HG02870 (cell line): ENCODE results near the gene GREB1.

Source experiments
- ATAC-seq: cut with Tn5 transposase; IDR thresholded peaks from one replicate; pipeline ENCODE4 v1.9.1; 2021; ENCODE audit warnings: mild to moderate bottlenecking, moderate library complexity; ENCODE audit not compliant: unreplicated experiment

Gene GREB1

DNA sequence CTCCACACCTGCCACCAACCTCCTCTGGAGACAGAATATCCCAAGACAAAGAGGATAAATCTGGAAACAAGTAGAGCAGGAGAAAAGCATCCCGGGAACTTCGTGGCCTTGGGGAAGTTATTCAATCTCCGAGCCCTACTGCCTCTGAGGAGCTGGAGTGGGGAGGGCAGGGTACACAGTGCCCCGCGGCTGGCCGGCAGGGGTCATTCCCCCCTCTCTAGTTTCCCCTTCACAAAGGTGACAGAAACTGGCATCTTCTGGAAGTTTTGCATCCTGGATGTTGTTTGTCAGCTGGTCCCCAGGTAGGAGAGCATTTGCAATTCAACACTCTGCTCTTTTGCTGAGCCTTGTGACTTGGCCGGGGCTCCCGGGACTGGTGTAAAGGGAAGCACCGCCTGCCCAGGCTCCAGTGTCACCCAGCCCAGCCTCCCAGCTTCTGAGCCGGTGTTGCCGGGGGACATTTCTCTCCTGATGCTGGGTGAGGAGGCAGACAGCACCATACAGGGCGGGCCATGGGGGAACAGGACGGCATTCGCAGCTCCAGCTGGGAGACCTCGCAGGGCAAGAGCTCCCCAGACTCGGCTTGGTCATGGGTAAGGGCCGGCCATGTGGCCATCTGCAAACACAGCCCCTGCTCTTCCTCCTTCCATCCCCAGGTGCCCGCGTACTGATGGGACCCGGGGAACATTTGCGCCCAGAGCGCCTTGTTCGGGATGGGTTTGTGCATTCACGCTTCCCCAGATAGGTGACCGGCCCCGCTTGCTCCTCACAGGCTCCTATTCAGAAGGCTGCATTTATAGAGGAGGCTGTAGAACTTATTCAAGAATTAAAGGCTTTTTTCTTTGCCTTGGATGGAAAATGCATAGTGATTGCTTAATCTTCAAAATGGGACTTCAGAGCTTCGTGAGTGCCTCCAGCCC, 143.6 kb downstream of the GREB1 start:
- no peak for ATAC-seq

DNA sequence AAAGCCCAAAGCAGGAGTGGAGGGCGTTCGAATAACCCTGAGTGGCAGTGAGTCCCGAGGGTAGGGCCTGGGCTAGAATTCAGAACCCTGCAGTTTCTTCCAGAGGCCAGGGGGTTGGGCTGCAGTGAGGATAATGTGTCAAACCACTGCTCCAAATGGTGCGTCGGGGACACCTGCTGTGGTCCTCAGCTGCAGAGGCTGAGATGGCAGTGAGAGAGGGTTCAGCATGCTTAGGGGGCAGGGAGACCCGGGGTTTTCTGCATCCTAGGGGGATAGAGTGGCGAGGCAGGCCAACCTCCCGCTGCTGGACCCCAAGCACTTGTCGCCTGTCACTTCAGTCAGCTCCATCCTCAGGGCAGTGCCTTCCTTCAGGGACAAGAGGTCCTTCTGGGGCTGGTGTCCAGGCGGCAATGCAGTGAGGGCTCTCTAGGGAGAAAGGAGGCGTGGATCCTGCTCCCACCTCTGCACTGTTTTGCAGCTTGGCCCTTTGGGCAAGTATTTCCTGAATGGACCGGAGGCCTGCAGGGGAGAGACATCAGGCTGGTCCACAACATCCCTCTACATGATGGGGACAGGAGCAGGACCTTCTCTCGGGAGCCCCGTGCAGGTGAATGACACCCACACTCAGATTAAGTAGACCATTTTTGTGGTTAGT, 144.6 kb downstream of the GREB1 start:
- ATAC-seq: no peak

DNA sequence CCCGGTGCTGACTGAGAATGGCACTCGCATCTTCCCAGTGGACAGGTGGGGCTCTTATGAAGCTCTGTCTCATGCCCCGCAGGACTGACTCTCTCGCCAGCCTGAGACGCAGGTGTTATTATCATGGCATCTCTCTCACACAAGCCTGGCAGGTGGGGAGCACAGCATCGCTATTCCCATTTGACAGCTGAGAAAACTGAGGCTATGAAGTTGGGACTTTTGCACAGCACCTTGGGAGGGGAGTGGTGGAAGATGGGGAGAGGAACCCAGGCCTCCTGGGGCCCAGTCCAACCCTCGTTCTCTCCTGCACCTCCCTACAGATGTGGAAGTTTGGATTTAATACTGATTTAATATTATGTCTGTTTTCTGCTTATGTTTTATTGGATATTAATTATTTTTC, 145.2 kb downstream of the GREB1 start:
- no peak for ATAC-seq

DNA sequence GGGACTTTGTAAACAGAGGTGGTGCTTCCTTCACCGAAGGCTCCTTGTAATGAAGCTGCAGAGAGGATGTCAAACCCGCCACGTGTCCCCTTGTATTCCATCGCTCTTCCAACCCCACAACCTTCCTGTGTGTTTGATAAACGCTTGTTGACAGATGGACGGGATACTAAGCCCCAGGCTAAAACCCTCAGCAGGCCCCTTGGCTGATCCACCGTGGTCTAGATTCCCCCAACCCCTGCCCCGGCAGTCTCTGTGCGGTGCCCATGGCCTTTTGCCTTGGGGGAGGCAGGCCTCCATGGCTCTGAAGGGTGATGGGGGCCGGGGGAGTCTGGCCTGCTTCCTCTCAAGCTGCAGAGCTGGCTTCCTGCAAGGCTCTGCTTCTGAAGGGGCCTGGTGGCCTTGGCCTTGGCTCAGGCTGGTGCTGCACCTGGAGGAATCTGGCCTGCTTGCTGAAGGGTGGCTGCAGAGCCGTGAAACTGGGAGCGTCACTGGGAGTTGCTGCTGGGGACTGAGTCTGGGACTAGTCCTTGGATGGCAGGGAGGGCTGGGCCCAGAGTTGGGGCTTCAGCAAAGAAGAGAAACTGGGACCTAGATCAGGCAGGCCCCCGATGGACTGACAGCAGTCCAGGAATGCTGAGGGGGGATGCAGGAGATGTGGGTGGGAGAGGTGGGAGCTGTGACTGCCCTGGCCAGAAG, 145.8 kb downstream of the GREB1 start:
- no peak for ATAC-seq

DNA sequence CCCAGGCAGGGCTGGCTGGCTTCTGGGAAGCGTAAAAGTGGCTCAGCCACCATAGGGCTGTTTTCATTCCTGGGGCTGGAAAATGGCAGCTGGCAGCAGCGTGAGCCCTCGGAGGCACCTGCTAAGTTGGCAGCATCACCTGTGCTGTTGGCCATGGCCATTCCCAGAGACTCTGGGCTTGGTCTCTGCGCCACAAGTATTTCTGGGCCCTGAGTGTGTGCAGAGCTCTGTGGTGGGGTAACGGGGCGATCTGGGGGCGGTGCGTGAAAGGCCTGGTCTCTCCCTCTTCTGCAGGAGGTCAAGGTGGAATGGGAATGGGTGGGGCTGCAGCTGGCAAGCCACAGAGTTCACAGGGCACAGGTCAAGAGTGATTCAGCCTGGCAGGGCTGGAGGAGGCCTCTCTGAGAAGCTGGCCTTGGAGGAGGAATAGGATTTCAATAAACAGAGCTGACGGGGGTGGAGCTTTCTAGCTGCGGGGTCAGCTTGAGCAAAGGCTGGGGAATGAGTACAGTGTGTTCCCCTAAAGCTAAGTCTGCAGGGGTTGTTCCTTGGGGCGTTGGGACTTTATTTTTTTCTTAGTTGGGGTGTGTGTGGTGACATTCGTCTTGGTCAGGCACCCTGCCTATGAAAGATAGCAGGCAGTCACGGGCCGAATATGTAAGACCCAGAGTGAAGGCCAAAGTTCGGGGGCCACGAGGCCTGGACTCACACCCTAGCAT, 146.5 kb downstream of the GREB1 start:
- no peak for ATAC-seq

DNA sequence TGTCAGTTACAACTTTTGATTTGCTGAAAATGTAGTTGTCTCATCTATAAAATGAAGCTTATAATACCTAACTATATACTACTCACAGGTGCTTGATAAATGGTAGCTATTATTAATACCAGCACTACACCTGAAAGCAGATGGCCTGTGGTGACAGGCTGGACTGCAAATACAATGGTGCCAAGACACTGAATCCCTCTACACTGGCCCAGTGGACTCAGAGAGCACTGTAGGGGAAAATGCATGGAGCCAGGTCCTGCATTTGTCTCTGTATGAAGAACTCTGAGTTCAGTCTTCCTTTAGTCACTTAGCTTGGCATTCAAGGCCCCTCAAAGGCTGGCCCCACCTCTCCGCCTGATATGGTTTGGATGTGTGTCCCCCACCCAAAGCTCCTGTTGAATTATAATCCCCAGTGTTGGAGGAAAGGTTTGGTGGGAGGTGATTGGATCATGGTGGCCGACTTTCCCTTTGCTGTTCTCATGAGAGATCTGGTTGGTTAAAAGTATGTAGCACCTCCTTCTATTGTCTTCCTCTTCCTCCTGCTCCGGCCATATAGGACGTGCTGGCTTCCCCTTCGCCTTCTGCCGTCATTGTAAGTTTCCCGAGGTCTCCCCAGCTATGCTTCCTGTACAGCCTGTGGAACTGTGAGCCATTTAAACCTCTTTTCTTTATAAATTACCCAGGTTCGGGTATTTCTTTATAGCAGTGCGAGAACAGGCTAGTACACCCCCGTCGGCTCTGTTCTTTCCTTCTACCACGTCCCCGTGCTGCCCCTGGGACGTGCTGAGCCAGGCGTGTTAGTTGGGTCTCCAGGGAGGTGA, 147.3 kb downstream of the GREB1 start:
- no peak for ATAC-seq

DNA sequence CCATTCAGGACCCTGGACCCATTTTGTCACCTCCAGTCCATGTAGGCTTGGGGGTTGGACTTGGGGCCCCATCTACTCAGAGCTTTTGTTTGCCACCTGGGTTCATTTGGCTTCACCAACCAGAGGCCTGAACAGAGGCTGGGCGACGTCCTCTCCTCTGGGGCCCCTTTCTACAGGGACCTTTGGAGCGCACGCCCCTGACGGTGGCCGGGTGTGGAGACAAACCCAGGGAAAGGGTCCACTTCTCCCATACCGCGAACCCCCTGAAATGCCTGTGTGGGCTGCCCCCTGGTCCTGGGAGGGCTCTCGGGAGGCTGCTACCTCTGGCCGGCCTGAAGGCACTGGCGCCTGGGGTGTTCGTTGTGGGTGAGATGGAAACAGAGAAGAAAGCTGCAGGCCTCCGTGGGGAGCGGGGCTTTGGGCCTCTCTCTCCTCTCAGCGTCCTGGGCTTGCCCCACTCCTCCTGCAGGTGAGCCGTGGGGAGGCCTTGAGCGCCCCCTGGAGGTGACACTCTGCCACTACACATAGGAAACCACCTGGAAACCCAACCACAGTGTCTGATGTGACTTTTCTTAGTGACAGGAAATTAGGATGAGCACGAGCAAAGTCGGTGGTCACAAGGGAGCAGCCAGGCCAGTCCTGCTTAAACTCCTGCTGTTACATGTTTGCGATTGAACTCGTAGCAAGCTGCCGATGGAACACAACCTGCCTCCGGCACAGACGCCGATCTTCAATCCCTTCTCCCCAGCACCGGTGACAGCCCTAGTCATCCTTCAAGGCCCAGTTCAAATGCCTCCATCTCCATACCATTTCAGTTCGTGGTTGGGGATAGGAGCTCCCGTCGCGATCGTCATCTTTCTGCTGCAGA, 148.1 kb downstream of the GREB1 start:
- no peak for ATAC-seq

DNA sequence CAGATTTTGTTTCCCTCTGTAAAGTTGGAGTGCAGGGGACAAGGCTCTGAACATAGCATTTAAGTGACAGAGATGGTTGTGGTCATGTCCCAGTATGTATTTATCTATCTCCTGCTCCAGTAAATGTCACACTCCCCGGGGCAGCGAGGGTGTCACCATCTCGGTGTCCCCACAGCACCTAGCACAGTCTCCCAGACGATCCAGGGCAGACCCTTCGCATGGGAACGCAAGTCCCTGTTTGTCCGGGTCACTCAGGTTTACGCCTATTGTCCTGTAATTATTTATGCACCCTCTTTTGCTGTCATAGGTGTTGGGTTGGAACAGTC, 148.7 kb downstream of the GREB1 start:
- no peak for ATAC-seq

DNA sequence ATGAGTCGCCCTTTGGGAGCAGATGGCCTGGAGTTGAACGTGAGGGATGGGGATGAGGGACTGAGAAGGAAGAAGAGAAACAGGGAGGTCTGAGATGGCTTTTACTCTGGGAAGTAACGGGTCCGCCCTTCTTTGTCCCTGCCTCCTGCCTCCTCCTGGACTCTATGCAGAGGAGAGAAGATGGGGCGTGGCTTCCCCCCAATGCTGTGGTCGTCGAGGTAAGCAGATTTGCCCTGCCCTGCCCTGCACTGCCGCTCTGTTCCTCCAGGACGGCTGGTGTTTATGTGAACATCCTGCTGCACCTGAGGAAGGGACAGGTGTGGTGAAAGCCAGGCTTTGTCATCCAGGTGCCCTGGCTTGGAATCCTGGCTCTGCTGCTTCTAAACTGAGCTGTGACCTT, 149.6 kb downstream of the GREB1 start:
- ATAC-seq: no peak

DNA sequence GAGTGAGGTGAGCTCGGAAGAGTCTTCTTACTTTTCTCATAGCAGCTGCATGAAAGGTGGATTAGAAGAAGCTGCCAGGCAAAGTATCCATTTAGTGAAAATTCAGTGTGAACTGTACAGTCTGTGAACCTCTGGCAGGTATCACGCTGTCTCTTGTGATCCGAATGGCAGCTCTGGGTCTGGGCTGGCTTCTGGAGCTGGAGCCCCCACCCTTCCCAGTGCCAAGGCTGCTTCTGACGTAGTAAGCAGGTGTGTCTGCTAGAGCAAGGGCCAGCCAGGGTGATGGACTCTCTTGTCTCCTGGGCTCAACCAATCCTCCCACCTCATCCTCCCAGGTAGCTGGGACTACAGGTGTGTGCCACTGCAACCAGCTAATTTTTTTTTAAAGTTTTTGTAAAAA, 150.1 kb downstream of the GREB1 start:
- no peak for ATAC-seq

DNA sequence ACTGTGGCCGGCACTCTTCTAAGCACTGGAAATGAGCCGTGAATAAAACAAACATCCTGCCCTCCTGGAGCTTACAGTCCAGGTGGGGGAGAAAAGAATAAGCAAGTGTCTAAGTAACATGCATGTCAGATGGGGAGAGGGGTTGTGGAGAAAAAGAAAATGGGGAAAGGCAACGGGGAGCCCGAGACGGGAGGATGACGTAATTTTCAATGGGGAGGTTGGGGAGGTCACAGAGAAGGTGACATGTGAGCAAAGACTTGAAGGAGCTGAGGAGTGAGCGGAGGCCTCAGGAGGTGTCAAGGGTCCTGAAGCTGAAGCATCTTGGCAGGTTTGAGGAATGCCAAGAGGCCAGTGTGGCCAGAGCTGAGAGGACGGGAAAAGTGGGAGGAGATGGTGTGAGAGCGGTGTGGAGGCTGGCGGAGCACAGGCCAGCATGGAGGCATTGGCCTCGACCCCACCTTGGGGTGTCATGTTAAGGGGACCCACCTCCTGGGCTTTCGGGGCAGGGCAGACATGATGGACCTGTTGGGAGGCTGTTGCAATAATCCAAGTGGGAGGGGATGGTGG, 151.1 kb downstream of the GREB1 start:
- no peak for ATAC-seq

DNA sequence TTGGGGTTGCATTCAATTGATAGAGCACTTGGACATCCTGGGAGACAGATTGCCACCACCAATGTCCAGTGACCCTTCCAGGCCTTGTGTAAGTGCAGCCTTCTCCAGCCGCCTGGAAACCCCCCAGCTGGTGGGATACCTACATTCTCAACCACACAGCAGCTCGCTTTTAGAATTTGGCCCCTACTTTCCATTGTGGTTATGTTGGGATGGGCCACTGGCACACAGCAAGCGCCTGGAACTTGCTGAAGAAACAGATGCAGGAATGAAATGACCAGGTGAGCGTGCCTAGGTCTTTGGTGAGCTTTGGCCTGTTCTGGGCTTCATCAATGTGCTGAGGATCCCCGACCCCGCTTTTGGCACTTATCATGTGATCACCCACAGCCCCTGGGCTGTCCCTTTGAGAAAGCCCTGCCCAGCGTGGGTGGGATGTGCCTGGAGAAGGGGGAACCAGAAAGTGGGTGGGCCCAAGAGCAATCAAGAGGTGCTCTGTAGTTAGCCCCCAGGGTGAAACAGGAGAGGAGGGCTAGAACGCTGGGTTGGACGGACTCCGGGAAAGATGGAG, 152.1 kb downstream of the GREB1 start:
- ATAC-seq: no peak

DNA sequence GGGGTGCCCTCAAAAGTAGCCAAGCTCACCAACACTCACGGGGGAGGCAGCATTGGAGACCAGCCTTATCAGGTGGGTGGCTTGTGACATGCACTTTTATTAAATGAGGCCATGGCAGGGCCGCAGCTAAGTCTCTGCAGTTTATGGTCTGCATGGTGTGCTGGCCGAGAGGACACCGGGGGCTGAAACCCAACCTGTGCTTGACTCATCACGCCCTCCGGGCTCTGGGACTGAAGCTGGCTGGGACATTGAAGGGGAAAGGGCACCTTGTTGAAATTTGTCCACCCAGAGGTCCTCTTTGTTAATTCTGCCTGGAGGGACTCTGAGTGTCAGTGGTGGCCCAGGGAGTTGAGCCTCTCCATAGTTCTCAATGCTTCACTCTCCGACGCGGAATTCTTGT, 153.9 kb downstream of the GREB1 start:
- no peak for ATAC-seq

DNA sequence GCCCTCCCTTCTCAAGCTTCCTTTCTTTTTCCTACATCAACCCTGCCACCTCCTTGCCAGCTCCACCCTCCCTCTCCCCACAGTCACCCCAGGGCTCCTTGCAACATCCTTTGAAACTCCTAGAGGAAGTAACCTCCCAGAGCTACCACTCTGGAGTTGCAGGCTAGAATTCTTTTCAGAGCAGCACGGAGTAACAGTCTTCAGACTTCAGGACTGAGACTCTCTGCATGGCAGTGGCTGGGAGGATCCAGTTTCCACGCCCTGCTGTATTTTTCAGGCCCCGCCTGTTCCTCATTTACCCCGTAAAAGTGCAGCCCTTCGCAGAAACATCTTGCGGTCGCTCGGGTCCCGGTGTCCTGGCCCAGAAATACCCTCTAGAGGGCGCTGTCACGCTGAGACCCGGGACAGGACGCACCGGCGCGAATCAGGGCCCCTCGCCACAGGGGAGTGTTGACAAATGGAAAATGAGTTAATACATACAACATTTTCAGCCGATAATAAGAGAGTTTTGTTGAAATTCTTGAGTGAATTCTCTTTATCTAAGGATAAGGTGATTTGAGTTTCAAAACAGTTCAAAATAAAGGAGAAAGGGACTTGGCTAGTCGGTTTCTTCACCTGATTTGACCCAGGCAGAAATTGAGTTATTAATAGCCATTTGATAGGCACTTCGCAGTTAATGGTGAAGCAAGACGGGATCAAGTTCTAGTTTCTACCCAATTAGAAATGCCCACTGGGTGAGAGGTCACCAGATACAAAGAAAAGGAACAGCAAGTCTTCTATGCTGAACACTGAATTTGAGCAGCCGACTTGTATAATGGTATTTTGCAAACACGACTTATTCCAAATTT, 154.6 kb downstream of the GREB1 start:
- peak; percentile 70 for ATAC-seq

DNA sequence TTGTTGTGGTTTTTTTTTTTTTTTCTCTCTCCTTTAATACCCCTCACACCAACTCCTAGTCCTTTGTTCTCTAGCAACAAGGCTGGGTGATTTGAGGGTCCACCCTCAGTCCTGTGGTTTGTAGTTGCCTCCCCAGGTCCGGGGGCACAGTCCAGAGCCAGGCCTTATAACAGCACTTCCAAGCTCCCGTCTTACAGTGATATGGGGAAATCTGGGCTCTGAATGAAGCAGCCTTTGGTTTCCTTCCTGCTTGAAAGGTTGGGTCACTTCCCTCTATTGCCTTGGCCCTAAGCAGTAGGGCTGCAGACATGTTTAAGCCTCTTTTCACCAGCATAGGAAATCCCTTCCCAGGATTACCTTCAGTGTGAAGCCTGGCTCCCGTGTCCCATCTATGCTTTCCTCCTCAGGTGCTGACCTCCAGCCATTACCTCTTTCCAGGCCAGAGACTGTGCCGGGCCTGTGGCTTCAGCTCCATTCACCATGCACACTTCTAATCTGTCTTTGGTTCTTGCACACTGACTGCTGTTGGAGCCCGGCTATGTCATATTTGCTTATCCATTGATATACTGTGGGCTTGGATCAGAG, 157.3 kb downstream of the GREB1 start:
- no peak for ATAC-seq
